H54 (cell line): ENCODE results near the gene DNAJA2.
"Not testable (repeated sequence)": the region's sequence is repeated elsewhere in the genome, so short reads cannot be mapped to it uniquely, and the experiment has no call there.

ENCODE experiments used
- DNase-seq: peaks from one replicate; pipeline ENCODE4 v3.0.0; 2011; ENCODE audit warnings: low spot score, mixed read lengths; ENCODE audit not compliant: insufficient read length
- FAIRE-seq: peaks from 3 replicates; lab custom pipeline; 2011; peaks lifted over from hg19 to GRCh38; lab: Jason Lieb, UNC
- POLR2A ChIP-seq: IDR thresholded peaks from 2 replicates; pipeline ENCODE4 v1.6.1; 2011; ENCODE audit warnings: low read depth, mild to moderate bottlenecking, low read length

DNAJA2 gene

DNA sequence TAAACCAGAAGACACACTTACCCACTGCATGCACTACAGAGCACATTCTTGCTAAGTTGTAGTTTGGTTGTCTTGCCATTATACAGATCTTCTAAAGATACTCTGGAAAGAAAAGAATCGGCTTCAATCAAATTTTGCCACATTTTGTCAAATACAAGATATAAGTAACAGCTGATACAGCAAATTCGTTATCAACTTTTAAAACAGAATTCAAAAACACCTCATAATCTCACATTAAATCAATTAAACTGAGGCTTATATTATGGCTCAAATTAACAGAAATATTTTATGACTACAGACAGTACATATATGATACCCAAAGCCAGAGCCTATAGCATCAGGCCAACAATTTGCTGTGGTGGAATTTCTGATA, 5.4 kb downstream of the DNAJA2 start:
- no peak for DNase-seq
- FAIRE-seq, result no peak
- TF ChIP-seq POLR2A, result no peak

DNA sequence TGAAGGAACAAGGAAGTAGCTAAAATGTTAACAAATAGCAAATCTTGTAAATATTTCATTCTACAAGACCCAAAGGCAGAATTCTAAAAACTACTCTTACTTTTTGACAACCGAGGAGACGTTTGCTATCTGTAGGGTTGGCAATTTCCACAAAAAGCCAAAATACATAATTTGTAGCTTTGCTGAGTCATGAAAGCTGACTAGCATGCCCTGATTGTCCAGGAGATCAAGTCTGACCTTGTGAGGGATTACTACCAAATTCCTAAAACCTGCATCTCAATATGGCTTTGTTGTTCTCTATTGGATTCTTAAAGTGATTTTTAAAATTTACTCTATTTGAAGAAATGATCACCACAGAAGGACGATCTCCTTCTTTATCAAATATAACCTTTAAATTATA, 10.8 kb downstream of the DNAJA2 start:
- FAIRE-seq, result no peak
- DNase-seq, result no peak

DNA sequence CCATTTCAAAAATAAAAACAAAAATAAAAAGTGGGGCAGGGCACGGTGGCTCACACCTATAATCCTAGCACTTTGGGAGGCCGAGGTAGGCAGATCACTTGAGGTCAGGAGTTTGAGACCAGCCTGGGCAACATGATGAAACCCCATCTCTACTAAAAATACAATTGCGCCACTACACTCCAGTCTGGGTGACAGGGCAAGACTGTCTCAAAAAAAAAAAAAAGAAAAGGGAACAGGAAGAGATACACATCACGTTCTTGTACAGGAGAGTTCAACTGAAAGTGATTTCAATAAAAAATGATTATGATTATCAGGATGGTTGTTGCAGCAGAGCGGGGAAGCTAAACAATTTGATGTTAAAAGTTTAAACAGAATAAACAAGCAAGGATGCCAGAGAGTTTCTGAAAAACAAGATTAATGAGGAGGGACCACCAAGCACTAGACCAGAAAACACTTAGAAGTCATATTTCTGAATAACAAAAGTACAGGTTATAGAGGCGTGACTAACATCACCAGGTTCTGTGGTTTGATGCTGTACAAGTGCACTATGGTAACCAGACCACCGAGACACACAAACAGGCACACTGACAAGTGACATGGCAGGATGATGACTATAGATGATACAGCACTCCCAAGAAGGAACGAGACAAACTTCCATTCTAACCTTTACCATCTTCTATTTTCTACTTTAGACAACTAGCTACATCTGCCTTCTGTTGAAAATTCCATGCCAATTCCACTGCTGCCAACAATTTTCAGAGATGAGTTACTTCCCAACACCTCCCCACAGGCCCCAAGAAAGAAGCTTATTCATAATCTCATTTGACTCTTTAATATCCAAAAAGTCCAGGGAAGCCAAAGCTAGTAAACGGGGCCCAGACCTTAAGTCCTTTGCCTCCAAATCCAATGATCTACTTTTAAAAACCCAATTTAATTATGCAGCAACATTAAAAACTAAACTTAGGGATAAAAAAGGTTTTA, 11.8 kb downstream of the DNAJA2 start:
- FAIRE-seq (no peak), DNase-seq (no peak)
- no peak for TF ChIP-seq POLR2A

More for the DNA sequence above, 10.8 kb downstream of the DNAJA2 start:
- no peak for TF ChIP-seq POLR2A

GRCh38 chr16:46954562-46954961, 18.9 kb downstream of the DNAJA2 start:
- TF ChIP-seq POLR2A, result no peak
- no peak for FAIRE-seq
- DNase-seq, result no peak

GRCh38 chr16:46950009-46950408, 23.5 kb downstream of the DNAJA2 start:
- TF ChIP-seq POLR2A, result no peak
- FAIRE-seq (no peak), DNase-seq (no peak)

GRCh38 chr16:46949241-46949892, 24.1 kb downstream of the DNAJA2 start:
- TF ChIP-seq POLR2A, result no peak
- DNase-seq, result no peak
- no peak for FAIRE-seq

DNA sequence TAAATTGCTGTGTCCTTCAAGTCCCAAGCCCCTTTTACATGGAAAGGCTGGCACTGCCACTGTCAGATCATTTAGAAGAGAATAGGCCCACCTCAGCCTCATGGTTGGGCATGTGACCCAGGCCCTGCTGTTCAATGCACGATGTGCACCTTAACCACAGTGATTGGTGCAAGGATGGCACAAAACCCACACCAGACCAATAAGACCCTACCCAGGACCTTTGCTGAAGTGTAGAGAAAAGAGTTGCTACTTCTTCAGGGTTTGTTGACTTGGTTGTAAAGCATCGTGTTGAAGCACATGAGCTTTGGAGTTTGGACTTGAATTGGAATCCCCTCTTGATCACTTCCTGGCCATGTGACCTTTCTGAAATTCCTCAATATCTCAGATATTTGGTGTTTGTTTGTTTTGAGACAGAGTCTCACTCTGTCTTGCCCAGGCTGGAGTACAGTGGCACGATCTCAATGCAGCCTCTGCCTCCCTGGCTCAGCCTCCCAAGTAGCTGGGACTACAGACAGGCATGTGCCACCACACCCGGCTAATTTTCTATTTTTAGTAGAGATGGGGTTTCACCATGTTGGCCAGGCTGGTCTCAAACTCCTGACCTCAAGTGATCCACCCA, 24.8 kb downstream of the DNAJA2 start:
- DNase-seq (no peak), FAIRE-seq (no peak)
- no peak for TF ChIP-seq POLR2A

DNA sequence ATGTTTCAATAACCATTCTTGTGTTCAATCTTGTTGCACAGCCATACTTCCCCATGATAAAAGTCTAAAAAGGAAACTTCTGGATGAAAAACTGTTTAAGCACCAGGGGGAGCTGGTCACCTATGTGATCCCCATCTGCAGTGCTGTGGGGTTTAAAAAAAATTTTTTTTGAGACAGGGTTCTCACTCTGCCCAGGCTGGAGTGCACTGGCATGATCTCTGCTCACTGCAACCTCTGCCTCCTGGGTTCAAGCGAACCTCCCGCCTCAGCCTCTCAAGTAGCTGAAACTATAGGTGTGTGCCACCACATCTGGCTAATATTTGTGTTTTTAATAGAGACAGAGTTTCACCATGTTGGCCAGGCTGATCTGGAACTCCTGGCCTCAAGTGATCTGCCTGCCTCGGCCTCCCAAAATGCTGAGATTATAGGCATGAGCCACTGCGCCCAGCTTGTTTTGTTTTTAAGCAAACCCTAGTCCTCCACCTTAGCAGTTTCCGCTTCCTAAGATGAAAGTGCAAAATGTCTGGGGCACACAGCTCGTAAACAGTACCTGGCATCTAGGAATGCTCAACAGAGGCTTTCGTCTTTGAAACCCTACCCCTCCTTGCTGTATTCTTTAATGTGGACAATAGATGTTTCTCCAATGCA, 25.4 kb downstream of the DNAJA2 start:
- no peak for FAIRE-seq
- no peak for DNase-seq
- TF ChIP-seq POLR2A, result no peak

- DNase-seq, FAIRE-seq: not testable (repeated sequence)
Observed at GRCh38 chr16:46944713-46945112, 28.8 kb downstream of the DNAJA2 start.

GRCh38 chr16:46937536-46937935, 35.9 kb downstream of the DNAJA2 start:
- FAIRE-seq (no peak), DNase-seq (no peak)
- TF ChIP-seq POLR2A, result no peak

- FAIRE-seq (no peak), DNase-seq (no peak)
- no peak for TF ChIP-seq POLR2A
Observed at GRCh38 chr16:46932802-46933201, 40.7 kb downstream of the DNAJA2 start.

DNA sequence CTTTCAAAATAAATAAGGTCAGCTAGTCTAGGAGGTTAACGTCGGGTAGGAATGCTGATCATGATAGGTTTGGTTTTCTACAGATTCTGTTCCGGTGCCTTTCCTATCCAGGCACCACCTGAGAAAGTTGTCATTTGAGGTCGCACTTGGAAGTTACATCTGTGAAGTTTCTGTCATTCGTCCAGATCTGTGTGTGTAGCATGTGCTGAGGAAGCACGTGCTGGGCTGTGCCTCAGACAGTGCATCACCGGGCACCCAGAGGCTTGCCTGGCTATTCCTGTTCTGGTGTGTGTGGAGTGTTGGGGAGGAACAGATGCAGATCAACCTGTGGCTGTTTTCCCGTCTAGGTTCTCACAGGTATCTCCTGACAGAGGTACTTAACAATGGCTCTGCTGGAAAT, 42.6 kb downstream of the DNAJA2 start:
- FAIRE-seq, result no peak
- no peak for DNase-seq
- TF ChIP-seq POLR2A, result no peak

DNA sequence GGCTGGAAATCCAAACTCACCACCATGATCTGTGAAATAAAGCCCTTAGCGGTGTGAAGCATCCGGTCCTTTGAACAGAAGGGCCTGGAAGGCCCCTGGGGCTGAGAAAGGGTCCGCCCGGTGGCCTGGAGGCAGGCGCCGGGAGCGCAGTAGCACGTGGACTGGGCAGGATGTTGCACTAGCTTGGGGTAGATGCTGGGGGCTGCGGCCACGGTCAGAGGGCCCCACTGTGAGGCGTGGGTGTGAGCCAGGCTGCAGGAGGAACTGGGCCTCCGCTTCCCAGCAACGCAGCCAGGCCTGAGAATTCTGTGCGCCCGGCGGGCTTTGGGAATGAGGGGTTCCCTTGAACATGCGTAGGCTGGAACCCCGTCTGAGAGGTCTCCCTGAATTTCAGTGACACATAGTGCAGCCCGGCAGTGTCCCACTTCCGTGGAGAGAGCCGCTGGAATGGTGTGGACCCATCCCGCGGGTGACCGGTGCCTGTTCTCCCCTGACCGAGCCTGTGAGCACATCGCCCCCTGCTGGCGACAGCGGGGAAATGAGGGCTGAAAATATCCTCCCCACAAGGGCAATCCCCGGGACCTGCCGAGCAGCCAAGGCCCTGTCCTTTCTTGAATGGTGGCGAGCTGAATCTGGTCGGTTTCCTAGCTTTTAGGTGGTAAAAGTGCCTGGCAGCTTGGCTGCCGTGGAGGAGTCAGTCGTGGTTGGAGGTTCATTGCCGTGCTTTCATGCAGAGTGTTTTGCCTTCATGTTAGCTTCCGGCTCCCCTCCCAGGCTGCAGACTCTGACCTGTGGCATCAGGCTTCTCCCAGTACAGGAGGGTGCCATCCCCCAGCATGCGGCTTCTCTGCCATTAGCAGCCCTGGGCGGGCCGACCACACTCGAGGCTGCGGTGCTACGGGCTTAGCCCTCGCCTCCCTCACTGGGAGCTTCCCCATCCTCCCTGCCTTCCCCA, 43.8 kb downstream of the DNAJA2 start:
- FAIRE-seq (no peak), DNase-seq (peak; percentile 79)
- no peak for TF ChIP-seq POLR2A
